ENCODE data around the gene ACKR3. TPM values are rescaled to one million over a fixed set of nuclear protein-coding genes. Genes with fewer than 3 reads are reported as not detected.

The ACKR3 gene
- polyA plus RNA-seq (2013, experiment 1 of 2), result 5.3 TPM
- polyA plus RNA-seq (2013, experiment 2 of 2), result 4.6 TPM

DNA sequence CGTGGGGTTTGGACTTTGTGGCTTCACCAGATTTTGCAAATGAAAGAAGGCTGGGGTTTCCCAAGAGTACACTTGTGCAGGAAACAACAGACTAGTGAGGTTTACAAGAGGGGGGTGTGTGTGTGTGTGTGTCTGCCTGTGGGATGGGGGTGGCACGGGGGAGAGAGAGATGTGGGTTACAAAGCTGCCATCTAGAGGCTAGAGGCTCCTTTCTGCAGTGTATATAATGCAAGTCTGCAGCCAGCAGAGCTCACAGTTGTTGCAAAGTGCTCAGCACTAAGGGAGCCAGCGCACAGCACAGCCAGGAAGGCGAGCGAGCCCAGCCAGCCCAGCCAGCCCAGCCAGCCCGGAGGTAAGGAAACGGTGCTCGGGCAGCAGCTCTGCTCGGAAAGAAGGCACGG, at the start of gene ACKR3:
TSS of gene ACKR3 (plus strand) at position 253 of the 401 bp plus-strand sequence. CDS start 10,641 bp downstream, outside the sequence.
- Histone ChIP-seq H3K27me3 (ENCODE audit: insufficient read depth, low read length, poor library complexity) (no peaks in the 10 kb centered on the region), H4K5ac (ENCODE audit: low read length) (peak within 1 kb of the TSS; percentile 36), H3K56ac (ENCODE audit: low read length) (peak within 1 kb of the TSS; percentile 79), H2AK5ac (ENCODE audit: low read length) (no peak within 1 kb of the TSS), H3K4ac (ENCODE audit: low read depth, low read length) (peak within 1 kb of the TSS; percentile 62), H3K4me3 (ENCODE audit: low read length) (peak within 1 kb of the TSS; percentile 26), H3K9ac (ENCODE audit: low read length) (peak within 1 kb of the TSS; percentile 74), H4K8ac (ENCODE audit: low read depth, low read length) (no peak within 1 kb of the TSS), H3K27ac (ENCODE audit: low read depth, low read length) (peak within 1 kb of the TSS; percentile 90), H2BK5ac (ENCODE audit: low read length) (peak within 1 kb of the TSS; percentile 42), H3K23ac (ENCODE audit: low read length) (no peak within 1 kb of the TSS), H3K79me1 (ENCODE audit: low read length) (no peaks in the 10 kb centered on the region), H3K4me2 (ENCODE audit: low read length) (peak within 1 kb of the TSS; percentile 70), H2BK120ac (ENCODE audit: low read depth, low read length) (peak within 1 kb of the TSS; percentile 7), H2BK15ac (replicated peaks; ENCODE audit: low read depth) (no peak within 1 kb of the TSS), H3K4me1 (ENCODE audit: control insufficient read depth, low read depth, low read length) (peaks cover 24% of the 10 kb centered on the region), H3K79me2 (ENCODE audit: control insufficient read depth, insufficient read depth, low read length) (no peaks in the 10 kb centered on the region), H3K36me3 (ENCODE audit: control insufficient read depth, insufficient read depth, low read length) (no peaks in the 10 kb centered on the region), H3K18ac (ENCODE audit: low read length) (peak within 1 kb of the TSS; percentile 99)
- WGBS (ENCODE audit: extremely low coverage, insufficient coverage, low lambda C conversion rate), result no CpG with 5 or more reads among the region's 10 CpGs
- peak; percentile 96 for DNase-seq

DNA sequence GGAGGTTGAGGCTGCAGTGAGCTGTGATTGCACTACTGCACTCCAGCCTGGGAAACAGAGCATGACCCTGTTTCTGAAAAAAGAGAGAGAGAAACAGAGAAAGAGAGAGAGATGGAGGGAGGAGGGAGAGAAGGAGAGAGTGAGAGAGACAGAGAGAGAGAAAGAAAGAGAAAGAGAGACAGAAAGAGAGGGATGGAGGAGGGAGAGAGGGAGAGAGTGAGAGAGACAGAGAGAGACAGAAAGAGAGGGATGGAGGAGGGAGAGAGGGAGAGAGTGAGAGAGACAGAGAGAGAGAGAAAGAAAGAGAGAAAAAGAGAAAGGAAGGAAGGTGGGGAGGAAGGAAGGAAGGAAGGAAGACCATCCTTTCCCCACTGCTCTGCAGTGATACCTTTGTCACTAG, 48.1 kb upstream of the ACKR3 start:
- Histone ChIP-seq H3K4me2 (ENCODE audit: low read length) (no peak overlapping the region), H2BK5ac (ENCODE audit: low read length) (no peak overlapping the region), H4K5ac (ENCODE audit: low read length) (no peak overlapping the region), H2AK5ac (ENCODE audit: low read length) (no peak overlapping the region), H3K79me1 (ENCODE audit: low read length) (no peaks in the 10 kb centered on the region), H2BK120ac (ENCODE audit: low read depth, low read length) (no peak overlapping the region), H4K8ac (ENCODE audit: low read depth, low read length) (no peak overlapping the region), H3K4ac (ENCODE audit: low read depth, low read length) (no peak overlapping the region), H3K56ac (ENCODE audit: low read length) (no peak overlapping the region), H3K23ac (ENCODE audit: low read length) (no peak overlapping the region), H3K79me2 (ENCODE audit: control insufficient read depth, insufficient read depth, low read length) (no peaks in the 10 kb centered on the region), H3K27ac (ENCODE audit: low read depth, low read length) (no peak overlapping the region), H3K36me3 (ENCODE audit: control insufficient read depth, insufficient read depth, low read length) (no peaks in the 10 kb centered on the region), H2BK15ac (replicated peaks; ENCODE audit: low read depth) (no peak overlapping the region), H3K18ac (ENCODE audit: low read length) (no peak overlapping the region), H3K27me3 (ENCODE audit: insufficient read depth, low read length, poor library complexity) (no peaks in the 10 kb centered on the region), H3K4me3 (ENCODE audit: low read length) (no peak overlapping the region), H3K9ac (ENCODE audit: low read length) (no peak overlapping the region), H3K4me1 (ENCODE audit: control insufficient read depth, low read depth, low read length) (no peaks in the 10 kb centered on the region)
- no peak for DNase-seq

DNA sequence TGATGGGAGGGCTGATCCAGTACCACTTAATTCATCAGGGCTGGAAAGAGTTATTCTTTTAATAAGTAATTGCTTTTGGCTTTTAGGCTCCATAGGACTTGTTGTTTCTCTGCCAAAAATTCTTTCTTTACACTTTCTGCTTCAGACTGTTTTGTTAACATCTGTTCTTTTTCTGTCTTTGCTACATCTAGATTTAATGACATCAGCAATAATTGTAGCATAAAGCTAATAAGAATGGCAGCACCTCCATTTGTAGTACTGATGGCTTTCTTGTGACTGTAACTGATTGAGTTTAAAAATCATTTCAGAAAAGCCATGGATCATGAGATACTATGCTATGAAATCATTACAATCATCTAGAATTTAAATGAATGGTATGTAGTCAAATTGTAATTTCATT, 46.4 kb upstream of the ACKR3 start:
- no peak overlapping the region for H2BK15ac ChIP-seq (replicated peaks; ENCODE audit: low read depth)
- H3K9ac ChIP-seq (ENCODE audit: low read length), result no peak overlapping the region
- H3K27me3 ChIP-seq (ENCODE audit: insufficient read depth, low read length, poor library complexity), result no peaks in the 10 kb centered on the region
- no peak for DNase-seq
- H3K56ac ChIP-seq (ENCODE audit: low read length), result no peak overlapping the region
- H3K79me1 ChIP-seq (ENCODE audit: low read length), result no peaks in the 10 kb centered on the region
- H4K5ac ChIP-seq (ENCODE audit: low read length), result no peak overlapping the region
- H3K27ac ChIP-seq (ENCODE audit: low read depth, low read length), result no peak overlapping the region
- no peak overlapping the region for H2AK5ac ChIP-seq (ENCODE audit: low read length)
- H3K36me3 ChIP-seq (ENCODE audit: control insufficient read depth, insufficient read depth, low read length), result no peaks in the 10 kb centered on the region
- H3K4me3 ChIP-seq (ENCODE audit: low read length), result no peak overlapping the region
- no peak overlapping the region for H2BK5ac ChIP-seq (ENCODE audit: low read length)
- peaks cover 2% of the 10 kb centered on the region for H3K4me1 ChIP-seq (ENCODE audit: control insufficient read depth, low read depth, low read length)
- H3K18ac ChIP-seq (ENCODE audit: low read length), result no peak overlapping the region
- H3K79me2 ChIP-seq (ENCODE audit: control insufficient read depth, insufficient read depth, low read length), result no peaks in the 10 kb centered on the region
- no peak overlapping the region for H4K8ac ChIP-seq (ENCODE audit: low read depth, low read length)
- no peak overlapping the region for H3K4me2 ChIP-seq (ENCODE audit: low read length)
- H3K23ac ChIP-seq (ENCODE audit: low read length), result no peak overlapping the region
- H3K4ac ChIP-seq (ENCODE audit: low read depth, low read length), result no peak overlapping the region
- no peak overlapping the region for H2BK120ac ChIP-seq (ENCODE audit: low read depth, low read length)

DNA sequence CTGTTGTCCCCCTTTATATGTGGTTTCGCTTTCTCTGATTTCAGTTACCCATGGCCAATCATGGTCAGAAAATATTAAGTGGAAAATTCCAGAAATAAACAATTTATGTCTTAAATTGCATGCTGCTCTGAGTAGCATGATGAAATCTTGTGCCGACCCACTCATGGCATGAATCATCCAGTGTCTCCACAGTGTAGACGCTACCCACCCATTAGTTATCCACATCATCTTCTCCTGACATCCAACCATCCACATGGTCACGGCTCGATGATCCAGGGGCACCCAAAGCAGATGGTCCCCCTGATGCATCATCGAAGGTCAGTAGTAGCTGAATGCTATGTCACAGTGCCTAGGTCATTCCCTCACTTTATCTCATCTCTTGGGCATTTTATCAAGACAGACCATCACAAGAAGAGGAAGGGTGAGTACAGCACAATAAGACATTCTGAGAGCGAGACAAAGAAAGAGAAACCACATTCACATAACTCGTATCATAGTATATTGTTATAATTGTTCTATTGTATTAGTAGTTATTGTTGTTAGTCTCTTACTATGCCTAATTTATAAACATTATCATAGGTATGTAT, 44.1 kb upstream of the ACKR3 start:
- H4K5ac ChIP-seq (ENCODE audit: low read length), result no peak overlapping the region
- H4K8ac ChIP-seq (ENCODE audit: low read depth, low read length), result no peak overlapping the region
- H3K4ac ChIP-seq (ENCODE audit: low read depth, low read length), result no peak overlapping the region
- no peaks in the 10 kb centered on the region for H3K27me3 ChIP-seq (ENCODE audit: insufficient read depth, low read length, poor library complexity)
- no CpG with 5 or more reads among the region's 8 CpGs for WGBS (ENCODE audit: extremely low coverage, insufficient coverage, low lambda C conversion rate)
- no peak overlapping the region for H3K9ac ChIP-seq (ENCODE audit: low read length)
- no peaks in the 10 kb centered on the region for H3K79me1 ChIP-seq (ENCODE audit: low read length)
- no peak overlapping the region for H2BK5ac ChIP-seq (ENCODE audit: low read length)
- H3K4me2 ChIP-seq (ENCODE audit: low read length), result no peak overlapping the region
- H3K56ac ChIP-seq (ENCODE audit: low read length), result no peak overlapping the region
- H2BK120ac ChIP-seq (ENCODE audit: low read depth, low read length), result no peak overlapping the region
- H3K36me3 ChIP-seq (ENCODE audit: control insufficient read depth, insufficient read depth, low read length), result no peaks in the 10 kb centered on the region
- no peak overlapping the region for H3K23ac ChIP-seq (ENCODE audit: low read length)
- H2BK15ac ChIP-seq (replicated peaks; ENCODE audit: low read depth), result no peak overlapping the region
- no peaks in the 10 kb centered on the region for H3K79me2 ChIP-seq (ENCODE audit: control insufficient read depth, insufficient read depth, low read length)
- peaks cover 2% of the 10 kb centered on the region for H3K4me1 ChIP-seq (ENCODE audit: control insufficient read depth, low read depth, low read length)
- no peak overlapping the region for H3K18ac ChIP-seq (ENCODE audit: low read length)
- no peak for DNase-seq
- no peak overlapping the region for H2AK5ac ChIP-seq (ENCODE audit: low read length)
- no peak overlapping the region for H3K4me3 ChIP-seq (ENCODE audit: low read length)
- no peak overlapping the region for H3K27ac ChIP-seq (ENCODE audit: low read depth, low read length)

DNA sequence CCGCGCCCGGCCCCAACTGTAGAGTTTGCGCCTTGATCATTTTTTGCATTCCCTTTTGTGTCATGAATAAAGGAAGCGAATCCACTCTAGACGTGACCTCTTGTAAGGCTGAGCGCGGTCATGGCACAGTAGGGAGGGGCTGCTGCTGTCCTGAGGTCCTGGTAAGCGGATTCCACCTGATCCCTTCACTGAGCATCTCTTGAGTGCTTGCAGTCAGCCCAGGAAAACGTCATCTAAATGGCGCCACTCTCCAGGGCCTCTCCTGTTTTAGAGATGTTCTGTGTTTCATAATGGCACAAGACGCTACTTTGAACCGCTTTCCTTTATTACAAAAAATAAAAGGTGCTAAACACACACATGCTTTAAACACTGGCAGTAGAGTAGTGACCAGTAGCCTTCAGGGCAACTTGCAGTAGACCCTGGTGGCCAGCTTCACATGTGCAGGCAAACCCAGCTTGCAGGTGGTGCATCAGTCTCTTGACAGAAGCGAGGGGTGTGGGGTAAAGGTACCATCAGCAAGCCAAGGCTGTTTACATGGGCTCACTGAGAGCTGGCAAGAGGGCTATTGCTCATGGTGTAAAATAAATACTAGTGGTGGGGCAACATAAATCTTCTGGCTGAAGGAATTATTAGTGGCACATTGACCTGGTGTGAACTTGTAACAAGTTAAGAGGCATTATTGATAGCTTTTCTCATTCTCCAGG, 43.0 kb upstream of the ACKR3 start:
- DNase-seq, result peak; percentile 7
- no peak overlapping the region for H4K8ac ChIP-seq (ENCODE audit: low read depth, low read length)
- no peak overlapping the region for H3K4me2 ChIP-seq (ENCODE audit: low read length)
- H2BK120ac ChIP-seq (ENCODE audit: low read depth, low read length), result no peak overlapping the region
- H3K56ac ChIP-seq (ENCODE audit: low read length), result no peak overlapping the region
- no peaks in the 10 kb centered on the region for H3K36me3 ChIP-seq (ENCODE audit: control insufficient read depth, insufficient read depth, low read length)
- no peaks in the 10 kb centered on the region for H3K27me3 ChIP-seq (ENCODE audit: insufficient read depth, low read length, poor library complexity)
- no peak overlapping the region for H3K4ac ChIP-seq (ENCODE audit: low read depth, low read length)
- H2BK15ac ChIP-seq (replicated peaks; ENCODE audit: low read depth), result no peak overlapping the region
- no peak overlapping the region for H3K9ac ChIP-seq (ENCODE audit: low read length)
- peaks cover 2% of the 10 kb centered on the region for H3K4me1 ChIP-seq (ENCODE audit: control insufficient read depth, low read depth, low read length)
- H3K79me1 ChIP-seq (ENCODE audit: low read length), result no peaks in the 10 kb centered on the region
- H2AK5ac ChIP-seq (ENCODE audit: low read length), result no peak overlapping the region
- no peak overlapping the region for H3K4me3 ChIP-seq (ENCODE audit: low read length)
- H4K5ac ChIP-seq (ENCODE audit: low read length), result no peak overlapping the region
- H3K18ac ChIP-seq (ENCODE audit: low read length), result no peak overlapping the region
- no CpG with 5 or more reads among the region's 14 CpGs for WGBS (ENCODE audit: extremely low coverage, insufficient coverage, low lambda C conversion rate)
- H3K79me2 ChIP-seq (ENCODE audit: control insufficient read depth, insufficient read depth, low read length), result no peaks in the 10 kb centered on the region
- H3K23ac ChIP-seq (ENCODE audit: low read length), result no peak overlapping the region
- H3K27ac ChIP-seq (ENCODE audit: low read depth, low read length), result no peak overlapping the region
- H2BK5ac ChIP-seq (ENCODE audit: low read length), result no peak overlapping the region
